ENCODE measurements around the gene EHBP1. TPM values are rescaled to one million over a fixed set of nuclear protein-coding genes. Genes with fewer than 3 reads are reported as not detected.

Gene EHBP1
- polyA plus RNA-seq, 3 donors: 4.2 to 6.1 (median 6.0) TPM

DNA sequence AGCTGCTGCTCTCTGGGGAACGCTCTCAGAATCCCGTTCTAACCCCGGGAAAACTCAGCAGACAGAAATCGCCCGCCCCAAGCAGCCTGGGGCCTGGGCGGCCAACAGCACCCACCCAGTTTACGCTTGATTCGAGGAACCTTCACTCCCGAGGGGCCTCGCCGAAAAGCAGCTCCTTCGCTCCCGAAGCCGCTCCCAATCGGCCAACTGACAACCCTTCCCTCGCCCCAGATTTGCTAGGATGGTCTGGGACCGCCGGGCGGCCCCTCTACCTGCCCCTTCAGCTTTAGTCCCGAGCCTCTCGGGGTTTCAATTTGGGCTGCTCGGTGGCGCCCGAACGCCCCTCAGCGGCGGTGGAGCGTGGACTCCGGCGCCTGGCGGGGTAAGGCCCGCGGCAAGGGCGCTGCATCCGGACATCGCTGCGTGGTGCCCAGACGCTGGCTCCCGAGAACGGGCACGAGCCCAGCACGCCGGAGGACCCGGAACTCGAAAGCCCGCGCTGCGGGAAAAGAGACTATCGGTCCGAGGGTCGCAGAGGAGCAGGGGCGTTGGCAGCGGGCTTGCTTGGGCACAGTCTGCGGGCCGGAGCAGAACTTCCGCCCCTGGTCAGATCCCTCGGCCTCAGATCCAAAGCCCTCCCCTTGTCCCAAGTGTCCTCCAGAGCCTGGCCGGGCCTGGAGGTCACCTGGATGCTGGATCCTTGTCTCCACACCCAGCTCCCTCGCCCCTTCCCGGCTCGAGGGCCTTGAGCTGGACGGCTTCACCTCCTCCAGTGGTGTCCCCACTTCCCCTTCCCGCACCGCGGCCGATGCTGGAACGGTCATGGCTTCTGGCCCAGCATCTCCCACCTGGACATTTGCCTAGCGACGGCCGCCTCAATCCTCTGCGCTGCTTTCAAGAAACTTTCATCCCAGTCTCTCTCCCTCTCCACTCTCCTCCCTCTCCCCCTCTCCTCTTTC lies 342.1 kb downstream of the EHBP1 start:
- peaks cover 46% of the 10 kb centered on the region for H3K4me1 Mint-ChIP-seq
- TF ChIP-seq, protein P1, sequence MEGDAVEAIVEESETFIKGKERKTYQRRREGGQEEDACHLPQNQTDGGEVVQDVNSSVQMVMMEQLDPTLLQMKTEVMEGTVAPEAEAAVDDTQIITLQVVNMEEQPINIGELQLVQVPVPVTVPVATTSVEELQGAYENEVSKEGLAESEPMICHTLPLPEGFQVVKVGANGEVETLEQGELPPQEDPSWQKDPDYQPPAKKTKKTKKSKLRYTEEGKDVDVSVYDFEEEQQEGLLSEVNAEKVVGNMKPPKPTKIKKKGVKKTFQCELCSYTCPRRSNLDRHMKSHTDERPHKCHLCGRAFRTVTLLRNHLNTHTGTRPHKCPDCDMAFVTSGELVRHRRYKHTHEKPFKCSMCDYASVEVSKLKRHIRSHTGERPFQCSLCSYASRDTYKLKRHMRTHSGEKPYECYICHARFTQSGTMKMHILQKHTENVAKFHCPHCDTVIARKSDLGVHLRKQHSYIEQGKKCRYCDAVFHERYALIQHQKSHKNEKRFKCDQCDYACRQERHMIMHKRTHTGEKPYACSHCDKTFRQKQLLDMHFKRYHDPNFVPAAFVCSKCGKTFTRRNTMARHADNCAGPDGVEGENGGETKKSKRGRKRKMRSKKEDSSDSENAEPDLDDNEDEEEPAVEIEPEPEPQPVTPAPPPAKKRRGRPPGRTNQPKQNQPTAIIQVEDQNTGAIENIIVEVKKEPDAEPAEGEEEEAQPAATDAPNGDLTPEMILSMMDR (IDR thresholded peaks at IDR 0.05): no peak
- no peak overlapping the region for H2AFZ ChIP-seq (ENCODE audit: insufficient read depth, low read depth, low read length, poor library complexity, severe bottlenecking)
- no peaks in the 10 kb centered on the region for H3K79me2 ChIP-seq (ENCODE audit: insufficient read depth, low read length)
- DNase-seq: no peak
- WGBS (ENCODE audit: insufficient coverage): 2% methylated on average over 63 of the region's 71 CpGs
- peaks cover 19 to 50% of the 10 kb centered on the region in 2 donors for H3K4me1 ChIP-seq (ENCODE audit: control insufficient read depth in 1 of 2, insufficient read depth in 2 of 2, low read length in 2 of 2)
- H3K27ac ChIP-seq (ENCODE audit: low read depth in 1 of 2, low read length in 2 of 2): no peak overlapping the region
- peak overlapping the region; percentile 53 for H3K4me2 ChIP-seq (replicated peaks; ENCODE audit: extremely low read depth, low read length, poor library complexity, severe bottlenecking)
- peak overlapping the region in 1 of 3 experiments; percentile 50 for H3K4me3 ChIP-seq (replicated peaks in 1 of 3; ENCODE audit: low read depth in 2 of 3, low read length in 3 of 3)
- peaks cover 26 to 27% of the 10 kb centered on the region in 2 donors for H3K36me3 Mint-ChIP-seq
- H3K9me3 ChIP-seq (replicated peaks in 1 of 2; ENCODE audit: control insufficient read depth in 1 of 2, insufficient read depth in 1 of 2, low read length in 2 of 2): peaks cover 0 to 34% of the 10 kb centered on the region in 2 donors
- H3K9me3 Mint-ChIP-seq: peaks cover 0 to 30% (median 10%) of the 10 kb centered on the region in 7 donors
- peaks cover 66 to 76% (median 70%) of the 10 kb centered on the region in 3 donors for H3K27me3 Mint-ChIP-seq (ENCODE audit: low read depth in 3 of 3)
- peak overlapping the region; percentile 48 to 74 for H3K4me3 Mint-ChIP-seq
- peaks cover 58 to 77% of the 10 kb centered on the region in 2 donors for H3K27me3 ChIP-seq (ENCODE audit: control insufficient read depth in 2 of 2, insufficient read depth in 2 of 2, low read length in 2 of 2)
- intact Hi-C loops (cut with micrococcal nuclease): no loop called here
- H4K20me1 ChIP-seq (ENCODE audit: insufficient read depth, low read length): no peaks in the 10 kb centered on the region
- no peak overlapping the region for H3K27ac Mint-ChIP-seq
- H3K36me3 ChIP-seq (replicated peaks in 1 of 2; ENCODE audit: control insufficient read depth in 1 of 2, insufficient read depth in 2 of 2, low read length in 2 of 2): no peaks in the 10 kb centered on the region
- peak overlapping the region; percentile 22 for H3K9ac ChIP-seq (ENCODE audit: insufficient read depth, low read length, poor library complexity, severe bottlenecking)

DNA sequence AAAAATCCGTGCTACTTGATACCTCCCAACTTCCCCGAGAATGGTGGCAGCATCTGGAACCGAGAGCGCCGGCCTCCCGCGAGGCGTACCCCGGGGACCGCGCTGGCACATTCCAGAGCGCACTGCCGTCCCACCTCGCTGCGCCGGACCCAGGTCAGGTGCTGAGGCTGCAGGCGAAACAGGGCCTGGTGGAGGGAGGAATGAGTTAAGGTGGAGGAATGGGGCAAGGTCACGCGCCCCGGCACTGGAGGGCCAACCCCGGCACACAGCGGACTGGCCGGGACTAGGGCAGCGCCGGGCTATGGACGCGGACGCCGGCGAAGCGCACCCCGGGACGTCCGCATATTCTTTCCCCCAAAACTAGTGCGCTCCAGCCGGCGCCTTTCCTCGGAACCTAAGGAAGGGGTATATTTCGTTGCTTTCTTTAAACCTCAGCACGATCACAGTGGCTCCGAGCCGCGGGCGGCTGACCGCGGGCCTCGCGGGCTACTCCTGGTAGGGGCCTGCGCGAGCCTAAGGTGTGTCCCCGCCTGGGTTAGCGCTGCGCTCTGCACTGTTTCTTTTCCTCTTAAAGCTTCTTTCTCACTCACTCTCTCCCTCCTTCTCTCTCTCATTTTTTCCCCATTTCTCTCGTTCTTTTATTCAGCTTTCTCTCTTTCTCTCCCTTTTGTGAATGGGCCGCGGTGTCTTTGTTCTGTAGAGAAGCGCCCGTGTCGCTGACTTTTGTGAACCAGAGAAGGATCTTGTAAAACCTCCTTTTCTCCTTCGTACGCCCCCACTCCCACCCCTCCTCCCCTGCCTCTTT lies 343.1 kb downstream of the EHBP1 start:
- intact Hi-C loops (cut with micrococcal nuclease): no loop called here
- Mint-ChIP-seq H3K36me3 (peaks cover 26 to 27% of the 10 kb centered on the region in 2 donors), H3K27me3 (ENCODE audit: low read depth in 3 of 3) (peaks cover 76 to 86% (median 80%) of the 10 kb centered on the region in 3 donors), H3K27ac (no peak overlapping the region), H3K4me3 (peak overlapping the region in 1 of 2 donors; percentile 74), H3K4me1 (peaks cover 51% of the 10 kb centered on the region), H3K9me3 (peaks cover 0 to 38% (median 12%) of the 10 kb centered on the region in 7 donors)
- H3K9me3 ChIP-seq (replicated peaks in 1 of 2; ENCODE audit: control insufficient read depth in 1 of 2, insufficient read depth in 1 of 2, low read length in 2 of 2): peaks cover 0 to 40% of the 10 kb centered on the region in 2 donors
- no peak overlapping the region for H3K4me3 ChIP-seq (replicated peaks in 1 of 3; ENCODE audit: low read depth in 2 of 3, low read length in 3 of 3)
- no peak for DNase-seq
- H3K4me1 ChIP-seq (ENCODE audit: control insufficient read depth in 1 of 2, insufficient read depth in 2 of 2, low read length in 2 of 2): peaks cover 19 to 53% of the 10 kb centered on the region in 2 donors
- 4% methylated on average over 55 of the region's 61 CpGs for WGBS (ENCODE audit: insufficient coverage)
- H3K4me2 ChIP-seq (replicated peaks; ENCODE audit: extremely low read depth, low read length, poor library complexity, severe bottlenecking): no peak overlapping the region
- H3K27me3 ChIP-seq (ENCODE audit: control insufficient read depth in 2 of 2, insufficient read depth in 2 of 2, low read length in 2 of 2): peaks cover 68 to 86% of the 10 kb centered on the region in 2 donors
- TF ChIP-seq, protein P1 (IDR thresholded peaks at IDR 0.05): no peak
- no peaks in the 10 kb centered on the region for H4K20me1 ChIP-seq (ENCODE audit: insufficient read depth, low read length)
- no peaks in the 10 kb centered on the region for H3K36me3 ChIP-seq (replicated peaks in 1 of 2; ENCODE audit: control insufficient read depth in 1 of 2, insufficient read depth in 2 of 2, low read length in 2 of 2)
- H3K27ac ChIP-seq (ENCODE audit: low read depth in 1 of 2, low read length in 2 of 2): no peak overlapping the region
- H2AFZ ChIP-seq (ENCODE audit: insufficient read depth, low read depth, low read length, poor library complexity, severe bottlenecking): no peak overlapping the region
- no peak overlapping the region for H3K9ac ChIP-seq (ENCODE audit: insufficient read depth, low read length, poor library complexity, severe bottlenecking)
- no peaks in the 10 kb centered on the region for H3K79me2 ChIP-seq (ENCODE audit: insufficient read depth, low read length)

Data from CD14-positive monocyte (primary cell).